SJSA1 (cell line): ENCODE measurements around the gene TXNRD2. TPM values are rescaled to one million over a fixed set of nuclear protein-coding genes. Genes with fewer than 3 reads are reported as not detected.

Experiments
- DNase-seq, 2 experiments: peaks; one replicate each; pipeline ENCODE4 v3.0.0-alpha.2; 2015 to 2020; ENCODE audit warnings: low spot score in 2 of 2, low read depth in 1 of 2
- H3K27ac ChIP-seq: fragments of 250-450 bp; sonication (Bioruptor Pico); 2 replicates; pipeline ENCODE4 v1.5.1; 2020; ENCODE audit warnings: mild to moderate bottlenecking, moderate library complexity
- H3K27me3 ChIP-seq: fragments of 250-450 bp; sonication (Bioruptor Pico); replicated peaks from 2 replicates; pipeline ENCODE4 v1.5.1; 2020; ENCODE audit warnings: mild to moderate bottlenecking, moderate library complexity
- H3K36me3 ChIP-seq: fragments of 250-450 bp; sonication (Bioruptor Pico); 2 replicates; pipeline ENCODE4 v1.5.1; 2020; ENCODE audit warnings: mild to moderate bottlenecking
- H3K4me1 ChIP-seq: fragments of 250-450 bp; sonication (Bioruptor Pico); replicated peaks from 2 replicates; pipeline ENCODE4 v1.6.1; 2021; ENCODE audit warnings: mild to moderate bottlenecking
- H3K4me3 ChIP-seq: fragments of 250-450 bp; sonication (Bioruptor Pico); 2 replicates; pipeline ENCODE4 v1.5.1; 2020; ENCODE audit warnings: mild to moderate bottlenecking
- H3K9me3 ChIP-seq: fragments of 250-450 bp; sonication (Bioruptor Pico); replicated peaks from 2 replicates; pipeline ENCODE4 v1.5.1; 2020; ENCODE audit warnings: mild to moderate bottlenecking
- total RNA-seq: library from RNA; depleted of rRNA; stranded (reverse); fragments of >200 nt; shearing (Covaris generic); gene quantifications from 2 replicates; pipeline ENCODE4 v1.2.3, GENCODE V29; 2014

TXNRD2 gene
- total RNA-seq, 1 experiment from 2014 or later: 42.5 TPM

DNA sequence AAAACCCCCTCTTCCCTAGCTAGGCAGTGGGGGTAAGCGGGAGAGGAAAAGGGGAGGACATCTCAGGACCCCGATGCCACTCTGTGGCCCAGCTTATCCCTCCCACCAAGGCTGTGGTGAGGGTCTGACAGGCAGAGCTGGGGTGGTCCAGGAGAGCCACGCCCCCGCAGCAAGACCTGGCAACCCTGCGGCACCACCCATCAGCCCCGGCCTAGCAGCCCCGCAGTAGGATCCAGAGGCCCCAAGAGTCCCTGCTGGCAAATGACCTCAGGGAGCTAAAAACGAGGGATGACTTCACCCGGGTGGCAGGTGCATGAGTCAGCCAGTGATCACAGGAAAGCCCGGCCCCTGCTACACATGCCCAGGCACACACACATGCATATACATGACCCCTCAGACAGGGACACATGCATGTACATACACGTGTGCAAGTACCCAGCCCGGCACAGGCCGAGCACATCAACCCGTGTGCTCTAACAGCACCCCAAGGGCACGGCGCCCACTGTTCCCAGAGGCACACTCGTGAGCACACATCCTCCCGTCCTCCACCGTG, 42.7 kb upstream of the TXNRD2 start:
- H3K4me1 ChIP-seq: peaks cover 21% of the 10 kb centered on the region
- H3K27ac ChIP-seq: no peak overlapping the region
- no peaks in the 10 kb centered on the region for H3K9me3 ChIP-seq
- H3K27me3 ChIP-seq: no peaks in the 10 kb centered on the region
- DNase-seq: peak in 1 of 2 experiments; percentile 68
- H3K36me3 ChIP-seq: no peaks in the 10 kb centered on the region
- H3K4me3 ChIP-seq: no peak overlapping the region

DNA sequence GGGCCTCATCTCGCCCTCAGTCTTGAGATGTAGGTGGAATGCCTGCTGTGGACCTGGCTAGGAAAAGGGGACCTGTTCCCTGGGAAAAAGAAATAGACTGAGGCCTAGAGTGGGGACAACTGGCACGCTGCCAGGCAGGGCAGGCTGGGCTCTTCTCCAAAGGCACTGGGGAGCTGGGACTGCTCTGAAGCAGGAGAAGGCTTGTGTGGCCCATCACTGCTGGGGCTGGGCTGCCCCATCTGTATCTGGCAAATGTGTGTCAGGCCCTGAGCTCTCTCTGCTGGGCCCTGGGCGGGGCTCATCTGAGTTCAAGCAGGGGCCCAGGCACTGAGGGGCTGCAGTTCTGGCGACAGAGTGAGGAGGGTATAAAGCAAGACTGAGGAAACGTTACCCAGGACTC, 42.1 kb upstream of the TXNRD2 start:
- no peak overlapping the region for H3K27ac ChIP-seq
- no peaks in the 10 kb centered on the region for H3K27me3 ChIP-seq
- no peaks in the 10 kb centered on the region for H3K36me3 ChIP-seq
- H3K4me1 ChIP-seq: peaks cover 21% of the 10 kb centered on the region
- no peak overlapping the region for H3K4me3 ChIP-seq
- no peaks in the 10 kb centered on the region for H3K9me3 ChIP-seq
- no peak for DNase-seq

DNA sequence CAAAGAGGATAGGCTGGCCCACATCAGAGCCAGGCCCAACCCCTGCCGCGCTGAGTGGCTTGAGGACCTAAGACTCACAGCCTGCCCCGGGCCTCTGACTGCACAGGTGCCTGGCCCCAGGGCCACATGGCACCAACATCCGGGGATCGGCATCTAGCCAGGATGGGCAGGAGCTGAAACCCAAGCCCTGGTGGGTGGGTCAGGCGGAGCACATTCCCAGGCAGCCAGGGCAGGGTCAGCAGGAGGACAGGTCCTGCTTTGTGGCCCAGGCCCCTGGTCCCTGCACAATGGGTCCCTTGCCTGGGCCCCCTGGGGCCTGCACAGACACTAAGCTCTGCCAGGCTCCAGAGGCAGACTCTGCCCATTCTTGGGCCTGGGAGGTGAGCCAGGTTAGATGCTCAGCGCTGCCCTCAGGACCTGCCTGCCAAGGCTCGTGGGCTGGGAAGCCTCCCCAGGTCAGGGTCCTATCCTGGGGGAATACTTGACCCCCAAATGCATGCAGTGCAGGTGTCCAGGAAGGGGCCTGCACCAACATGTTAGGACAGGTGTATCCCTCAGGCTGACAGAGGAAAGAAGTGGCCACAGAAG, 41.5 kb upstream of the TXNRD2 start:
- Histone ChIP-seq H3K36me3 (no peaks in the 10 kb centered on the region), H3K4me3 (no peak overlapping the region), H3K9me3 (no peaks in the 10 kb centered on the region), H3K4me1 (peaks cover 21% of the 10 kb centered on the region), H3K27ac (no peak overlapping the region), H3K27me3 (no peaks in the 10 kb centered on the region)
- DNase-seq: no peak

DNA sequence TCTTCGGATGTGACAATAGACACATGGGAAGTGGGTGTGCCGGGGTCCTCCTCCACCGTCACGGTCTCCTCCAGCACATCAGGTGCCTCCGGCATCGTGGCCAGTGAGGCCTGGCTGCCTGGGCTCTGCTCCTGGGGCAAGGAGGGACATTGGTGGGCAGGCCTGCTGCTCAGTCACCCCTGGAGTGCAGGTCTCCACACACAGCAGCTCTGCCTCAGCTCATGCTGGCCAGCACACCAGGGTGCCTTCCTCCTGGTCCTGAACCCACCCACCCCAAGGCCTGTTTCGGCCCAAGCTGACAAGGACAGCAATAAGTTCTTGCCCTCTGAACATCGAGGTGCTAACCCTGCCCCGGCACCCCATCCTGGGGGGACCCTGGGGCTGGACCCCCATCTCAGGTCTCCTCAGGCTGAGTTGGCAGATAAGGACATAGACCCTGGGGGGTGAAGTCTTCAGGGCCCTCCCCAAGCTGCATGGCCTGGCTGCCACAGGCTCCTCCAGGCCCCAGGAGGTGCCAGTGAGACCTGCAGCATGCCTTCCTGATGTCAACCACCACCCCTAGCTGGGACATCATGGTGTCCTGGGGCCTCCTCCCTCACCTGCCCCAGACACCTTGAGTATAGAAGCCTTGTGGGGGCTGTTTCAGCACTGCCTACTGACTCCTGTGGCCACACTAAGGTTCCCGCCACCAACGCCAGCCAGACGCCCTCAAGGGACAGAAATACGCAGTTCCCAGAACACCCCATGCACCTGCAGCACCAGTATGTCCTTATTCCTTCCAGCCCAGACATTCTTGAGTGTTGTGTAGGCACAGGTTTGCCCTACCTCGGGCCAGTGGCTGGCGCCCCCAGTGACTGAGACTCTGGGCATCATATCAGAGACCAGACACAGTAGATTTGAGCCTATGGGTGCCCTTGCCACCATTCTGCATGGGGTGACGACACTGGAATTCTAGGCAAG, 40.6 kb upstream of the TXNRD2 start:
- Histone ChIP-seq H3K9me3 (no peaks in the 10 kb centered on the region), H3K27ac (no peak overlapping the region), H3K4me3 (no peak overlapping the region), H3K27me3 (no peaks in the 10 kb centered on the region), H3K4me1 (peaks cover 21% of the 10 kb centered on the region), H3K36me3 (no peaks in the 10 kb centered on the region)
- no peak for DNase-seq

DNA sequence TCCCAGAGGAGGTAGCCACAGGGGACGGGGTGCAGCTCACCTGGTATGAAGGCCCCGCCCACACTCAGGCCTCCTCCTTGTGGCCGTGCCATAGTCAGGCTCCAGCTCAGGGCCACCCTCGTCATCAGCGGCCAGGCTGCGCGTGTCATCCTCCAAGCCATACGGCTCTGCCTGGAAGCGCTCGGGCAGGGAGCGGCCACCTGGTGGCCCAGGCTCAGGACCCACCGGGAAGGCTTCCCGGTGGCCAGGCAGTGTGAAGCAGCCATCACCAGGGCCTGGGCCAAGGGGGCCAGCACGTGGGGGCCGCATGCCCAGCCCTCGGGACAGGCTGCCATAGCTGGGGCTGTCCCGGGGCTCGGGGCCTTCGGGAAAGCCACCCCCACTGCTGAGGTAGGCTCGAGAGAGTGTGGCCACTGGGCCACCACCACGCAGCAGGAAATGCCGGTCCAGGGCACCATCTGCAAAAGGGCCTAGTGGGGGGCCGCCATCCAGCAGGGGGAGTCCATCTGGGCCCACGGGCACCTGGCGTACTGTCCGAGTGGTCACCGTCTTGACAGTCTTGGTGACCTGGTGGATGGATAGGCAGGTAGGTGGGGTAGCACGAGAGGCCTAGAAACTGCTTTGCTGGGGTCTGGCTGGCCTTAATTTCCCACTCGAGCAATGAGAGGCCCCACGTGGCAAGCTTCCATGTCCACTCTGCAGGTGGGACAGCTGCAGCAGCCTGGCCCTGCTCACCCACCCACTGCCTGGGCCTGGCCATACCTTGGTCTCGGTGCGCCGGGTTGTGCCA, 39.7 kb upstream of the TXNRD2 start:
- DNase-seq: no peak
- Histone ChIP-seq H3K27me3 (no peaks in the 10 kb centered on the region), H3K27ac (no peak overlapping the region), H3K9me3 (no peaks in the 10 kb centered on the region), H3K36me3 (no peaks in the 10 kb centered on the region), H3K4me3 (no peak overlapping the region), H3K4me1 (peaks cover 15% of the 10 kb centered on the region)

DNA sequence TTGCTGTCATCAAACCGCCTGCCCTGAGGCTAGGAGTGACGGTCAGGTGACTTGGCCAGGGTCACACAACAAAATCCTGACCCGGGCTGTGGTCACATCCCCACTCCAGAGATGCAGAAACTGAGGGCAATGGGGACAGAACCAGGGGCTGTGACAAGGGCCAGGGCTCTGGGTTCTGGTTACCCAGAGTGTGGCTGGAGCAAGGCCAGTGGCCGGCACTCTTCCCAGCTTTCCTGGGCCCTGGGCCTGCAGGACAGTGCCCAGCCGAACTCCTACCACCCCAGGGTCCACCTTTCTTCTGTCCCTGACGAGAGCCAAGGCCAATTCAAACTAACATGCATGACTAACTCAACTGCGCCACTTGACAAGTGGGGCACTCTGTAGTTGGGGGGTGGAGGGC, 39.1 kb upstream of the TXNRD2 start:
- Histone ChIP-seq H3K9me3 (no peaks in the 10 kb centered on the region), H3K27ac (no peak overlapping the region), H3K36me3 (no peaks in the 10 kb centered on the region), H3K4me3 (no peak overlapping the region), H3K27me3 (no peaks in the 10 kb centered on the region), H3K4me1 (peaks cover 10% of the 10 kb centered on the region)
- DNase-seq: no peak

DNA sequence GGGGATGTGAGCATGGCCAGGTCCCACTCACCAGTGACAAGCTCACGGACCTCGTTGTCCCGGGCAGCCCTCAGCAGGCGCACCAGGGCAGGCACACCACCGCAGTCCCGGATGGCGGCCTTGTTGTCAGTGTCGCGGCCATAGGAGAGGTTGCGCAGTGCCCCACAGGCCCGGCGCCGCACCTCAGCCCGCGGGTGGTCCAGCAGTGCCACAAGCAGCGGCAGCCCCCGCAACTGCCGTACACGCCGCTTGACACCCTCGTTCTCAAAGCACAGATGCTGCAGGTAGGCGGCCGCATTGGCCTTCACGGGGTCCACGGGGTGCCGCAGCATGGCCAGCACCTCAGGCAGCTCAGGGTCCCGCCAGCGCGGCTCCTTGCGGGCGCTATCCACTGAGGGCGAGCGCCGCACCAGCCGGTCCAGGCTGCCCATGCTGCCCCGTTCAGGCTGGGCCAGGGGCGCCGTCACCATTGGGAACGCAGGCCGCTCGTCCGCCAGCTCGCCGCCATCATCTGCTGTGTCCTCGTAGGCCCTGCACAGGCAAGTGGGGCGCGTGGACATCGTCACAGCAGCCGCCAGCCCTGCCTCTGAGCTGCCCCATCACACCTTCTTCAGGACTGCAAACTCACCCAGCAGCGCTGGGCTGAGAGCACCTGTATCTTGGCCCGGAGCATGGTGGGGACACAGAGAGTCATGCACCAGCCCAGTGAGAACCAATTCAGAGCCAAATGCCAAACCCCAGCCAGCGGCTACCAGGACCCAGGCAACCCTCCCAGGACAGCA, 38.3 kb upstream of the TXNRD2 start:
- Histone ChIP-seq H3K36me3 (no peaks in the 10 kb centered on the region), H3K4me1 (peaks cover 10% of the 10 kb centered on the region), H3K27ac (no peak overlapping the region), H3K9me3 (no peaks in the 10 kb centered on the region), H3K4me3 (no peak overlapping the region), H3K27me3 (no peaks in the 10 kb centered on the region)
- no peak for DNase-seq

DNA sequence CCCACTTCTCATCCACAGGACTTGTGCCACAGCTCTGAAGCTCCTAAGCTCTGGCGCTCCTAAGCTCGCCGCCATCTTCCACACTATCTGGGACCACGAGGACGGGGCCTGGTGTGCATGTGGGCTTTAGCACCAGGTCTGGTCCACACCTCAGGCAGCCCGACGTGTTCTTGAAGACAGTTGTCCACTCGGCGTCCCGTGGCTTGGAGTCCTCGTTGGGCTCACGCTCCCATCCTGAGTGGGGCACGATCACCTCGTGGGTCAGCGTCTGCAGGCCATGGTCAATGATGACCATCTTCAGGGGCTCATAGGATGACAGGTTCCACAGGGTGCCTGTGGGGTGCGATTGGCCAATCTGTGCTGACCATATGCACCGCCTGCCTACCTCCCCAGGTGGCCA, 37.1 kb upstream of the TXNRD2 start:
- Histone ChIP-seq H3K27ac (no peak overlapping the region), H3K27me3 (no peaks in the 10 kb centered on the region), H3K4me1 (peaks cover 4% of the 10 kb centered on the region), H3K4me3 (no peak overlapping the region), H3K9me3 (no peaks in the 10 kb centered on the region), H3K36me3 (no peaks in the 10 kb centered on the region)
- no peak for DNase-seq

DNA sequence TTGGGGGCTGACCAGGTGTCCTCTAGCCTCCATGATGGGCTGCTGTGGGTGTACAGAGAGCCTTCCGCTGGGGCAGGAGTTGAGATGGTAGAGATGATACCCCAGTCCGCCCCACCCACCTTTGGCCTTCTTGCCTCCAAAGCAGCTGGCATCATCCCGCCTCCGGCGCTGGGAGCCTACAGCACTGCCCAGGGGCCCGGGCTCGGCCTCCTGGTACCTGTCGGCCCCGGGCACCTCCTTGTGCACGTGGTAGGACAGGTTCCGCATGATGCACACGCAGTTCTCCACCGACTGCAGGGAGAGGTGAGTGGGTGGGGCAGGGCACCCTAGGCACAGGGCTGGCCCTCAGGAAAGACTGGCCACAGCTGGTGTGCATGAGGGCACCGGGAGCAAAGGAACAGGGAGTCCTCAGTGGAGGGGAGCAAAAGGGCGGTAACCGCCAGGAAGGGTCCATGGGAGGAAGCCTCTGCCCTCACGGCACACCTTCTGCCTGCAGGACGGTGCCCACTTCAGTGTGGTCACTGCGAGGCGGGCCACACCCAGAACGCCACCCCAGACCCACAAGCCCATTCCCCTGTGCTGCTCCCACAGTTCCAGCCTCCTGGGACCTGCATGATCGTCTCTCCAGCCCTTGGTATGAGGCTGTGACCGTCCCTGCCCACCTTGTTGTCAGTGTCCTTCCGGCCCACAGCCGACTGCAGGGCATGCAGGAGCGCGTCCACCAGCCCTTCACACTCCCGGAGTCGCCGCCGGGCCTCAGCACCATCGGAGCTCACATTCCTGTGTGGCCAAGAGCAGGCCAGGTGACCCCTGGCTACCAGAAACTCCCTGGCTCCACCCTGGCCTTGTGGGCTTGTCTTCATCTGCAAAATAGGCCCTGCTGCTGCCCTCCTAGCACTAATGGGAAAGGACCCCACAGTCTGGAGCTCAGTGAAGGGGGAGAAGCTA, 36.0 kb upstream of the TXNRD2 start:
- no peak for DNase-seq
- Histone ChIP-seq H3K27me3 (no peaks in the 10 kb centered on the region), H3K4me1 (0 out of 2 replicates have a peak, but pooled peaks cover 3% of the 10 kb centered on the region)

DNA sequence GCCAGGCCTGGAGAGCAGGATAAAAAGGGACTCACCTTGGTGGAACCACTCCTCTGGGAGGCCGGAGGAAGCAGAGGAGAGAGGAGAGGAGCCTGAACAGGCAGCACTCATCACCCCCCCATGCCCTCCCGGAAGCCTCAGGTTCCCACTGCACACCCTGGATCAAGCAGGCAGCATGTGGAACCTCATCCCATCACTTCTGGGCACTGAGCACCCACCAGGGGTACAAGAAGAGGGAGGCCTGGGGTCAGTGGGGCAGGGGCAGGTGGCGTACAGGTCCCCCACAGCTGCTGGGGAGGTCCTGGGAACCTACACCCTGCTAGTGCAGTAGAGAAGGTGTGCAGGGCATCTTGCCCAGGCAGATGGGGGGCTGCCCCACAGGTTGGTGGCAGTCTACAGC, 35.1 kb upstream of the TXNRD2 start:
- DNase-seq: no peak
- Histone ChIP-seq H3K36me3 (no peaks in the 10 kb centered on the region), H3K27ac (no peak overlapping the region), H3K4me1 (0 out of 2 replicates have a peak, but pooled peaks cover 3% of the 10 kb centered on the region), H3K9me3 (no peaks in the 10 kb centered on the region), H3K4me3 (no peak overlapping the region), H3K27me3 (no peaks in the 10 kb centered on the region)

More for the DNA sequence above, 36.0 kb upstream of the TXNRD2 start:
- H3K27ac ChIP-seq: no peak overlapping the region
- H3K4me3 ChIP-seq: no peak overlapping the region
- H3K9me3 ChIP-seq: no peaks in the 10 kb centered on the region
- H3K36me3 ChIP-seq: no peaks in the 10 kb centered on the region

DNA sequence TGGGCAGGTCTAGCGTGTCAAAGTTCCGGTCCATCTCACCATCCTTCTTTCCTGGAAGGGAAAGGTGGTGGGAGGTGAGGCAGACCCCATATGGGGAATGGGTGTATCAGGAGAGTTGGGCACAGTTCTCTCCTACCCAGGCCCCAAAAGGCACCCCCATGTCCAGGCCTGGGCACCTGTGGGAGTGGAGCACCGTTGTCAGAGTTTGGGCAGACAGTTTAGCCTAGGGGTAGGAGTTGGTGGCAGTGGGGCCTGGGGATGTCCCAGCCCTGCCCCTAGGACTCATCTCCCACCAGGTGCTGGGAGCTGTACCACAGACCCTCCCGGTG, 34.1 kb upstream of the TXNRD2 start:
- 0 out of 2 replicates have a peak, but pooled peaks cover 3% of the 10 kb centered on the region for H3K4me1 ChIP-seq
- no peaks in the 10 kb centered on the region for H3K27me3 ChIP-seq
- no peaks in the 10 kb centered on the region for H3K9me3 ChIP-seq
- no peak overlapping the region for H3K4me3 ChIP-seq
- DNase-seq: no peak
- H3K27ac ChIP-seq: no peak overlapping the region
- H3K36me3 ChIP-seq: peaks cover 4% of the 10 kb centered on the region

DNA sequence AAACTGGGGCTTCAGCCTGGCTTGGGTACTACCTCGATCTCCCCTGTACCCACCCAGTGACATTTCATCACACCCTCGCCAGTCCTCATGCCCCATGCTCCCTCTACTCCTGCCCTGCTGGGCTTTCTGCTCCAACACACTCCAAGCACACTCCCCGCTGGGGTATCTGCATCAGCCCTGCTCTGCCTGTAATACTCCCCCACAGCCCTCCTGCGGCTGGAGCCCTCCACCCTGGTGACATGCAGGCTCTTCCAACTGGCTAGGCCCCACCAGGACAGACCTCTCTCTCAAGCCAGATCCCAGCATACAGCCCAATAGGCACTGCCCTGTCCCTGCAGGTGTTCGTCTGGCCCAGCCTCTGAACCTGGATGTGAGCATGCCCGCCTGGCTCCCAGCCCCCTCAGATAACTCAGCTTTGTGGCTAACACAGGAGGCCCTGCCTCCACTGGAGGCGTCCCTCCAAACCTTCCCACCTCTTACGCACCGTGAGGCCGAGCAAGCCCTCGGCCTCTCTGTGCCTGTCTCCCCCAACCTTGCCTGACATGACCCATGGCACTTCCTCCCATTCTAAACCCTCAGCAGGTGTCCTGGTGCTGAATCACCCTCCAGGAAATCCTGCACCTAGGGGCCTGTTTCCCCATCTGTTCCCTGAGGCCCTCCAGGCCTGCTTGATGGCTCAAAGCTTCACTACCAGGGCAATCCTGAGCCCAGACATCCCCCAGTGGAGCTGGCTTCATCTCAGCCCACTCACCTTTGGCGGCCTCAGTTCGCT, 33.5 kb upstream of the TXNRD2 start:
- peaks cover 7% of the 10 kb centered on the region for H3K36me3 ChIP-seq
- H3K27me3 ChIP-seq: no peaks in the 10 kb centered on the region
- H3K27ac ChIP-seq: no peak overlapping the region
- H3K9me3 ChIP-seq: no peaks in the 10 kb centered on the region
- no peak overlapping the region for H3K4me3 ChIP-seq
- H3K4me1 ChIP-seq: 0 out of 2 replicates have a peak, but pooled peaks cover 3% of the 10 kb centered on the region
- DNase-seq: no peak
